HG03521 (cell line): ENCODE results near the gene AKNA.

Source experiments
- ATAC-seq: cut with Tn5 transposase; IDR thresholded peaks from one replicate; pipeline ENCODE4 v1.9.1; 2021; ENCODE audit warnings: mild to moderate bottlenecking, moderate library complexity; ENCODE audit not compliant: unreplicated experiment

AKNA gene

GRCh38 chr9:114288193-114289091 lies 99.3 kb downstream of the AKNA start:
- no peak for ATAC-seq

DNA sequence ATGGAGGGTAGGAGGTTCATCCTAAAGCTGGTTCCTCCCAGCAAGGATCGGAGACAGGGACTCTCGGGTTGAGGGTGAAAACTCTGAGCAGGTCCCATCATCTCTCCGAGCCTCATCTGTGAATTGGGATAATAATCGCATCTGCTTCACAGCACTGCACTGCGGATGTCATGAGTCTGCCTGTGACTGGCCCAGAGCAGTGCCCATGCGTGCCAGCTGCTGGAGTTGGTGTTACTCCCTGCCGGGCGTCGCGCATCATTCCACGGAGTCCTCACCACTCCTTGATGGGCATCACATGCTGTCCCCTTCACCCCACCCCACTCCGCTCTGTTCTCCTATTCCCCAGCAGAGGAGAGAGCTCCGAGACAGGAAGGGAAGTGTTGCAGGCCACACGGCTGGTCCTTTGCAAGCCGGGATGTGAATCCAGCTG lies 100.0 kb downstream of the AKNA start:
- ATAC-seq, result no peak

GRCh38 chr9:114287001-114287762 lies 100.6 kb downstream of the AKNA start:
- no peak for ATAC-seq

DNA sequence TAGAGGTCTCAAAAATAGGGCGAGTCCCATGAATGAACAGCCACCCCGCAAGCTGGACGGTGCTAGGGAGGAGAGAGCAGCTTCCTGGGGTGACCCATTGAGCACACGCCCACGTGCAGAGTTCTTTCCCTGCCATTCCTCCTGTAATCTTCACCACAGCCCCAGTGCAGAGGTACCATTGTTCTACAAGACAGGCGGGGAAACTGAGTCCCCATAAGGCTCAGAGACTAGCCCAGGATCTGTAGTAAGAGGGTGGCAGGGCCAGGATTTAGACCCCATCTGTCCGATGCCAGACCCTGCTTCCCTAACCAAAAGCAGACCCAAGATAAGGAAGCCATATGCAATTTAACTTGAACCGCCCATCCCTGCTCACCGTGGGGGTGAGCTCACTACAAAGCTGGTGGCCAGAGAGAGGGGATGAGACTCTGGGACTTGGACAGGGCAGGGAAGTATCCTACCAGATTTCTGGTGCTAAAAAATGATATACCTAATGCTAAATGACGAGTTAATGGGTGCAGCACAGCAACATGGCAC lies 101.6 kb downstream of the AKNA start:
- no peak for ATAC-seq

- ATAC-seq, result no peak
These were observed 102.5 kb downstream of the AKNA start for GRCh38 chr9:114285166-114285867.

DNA sequence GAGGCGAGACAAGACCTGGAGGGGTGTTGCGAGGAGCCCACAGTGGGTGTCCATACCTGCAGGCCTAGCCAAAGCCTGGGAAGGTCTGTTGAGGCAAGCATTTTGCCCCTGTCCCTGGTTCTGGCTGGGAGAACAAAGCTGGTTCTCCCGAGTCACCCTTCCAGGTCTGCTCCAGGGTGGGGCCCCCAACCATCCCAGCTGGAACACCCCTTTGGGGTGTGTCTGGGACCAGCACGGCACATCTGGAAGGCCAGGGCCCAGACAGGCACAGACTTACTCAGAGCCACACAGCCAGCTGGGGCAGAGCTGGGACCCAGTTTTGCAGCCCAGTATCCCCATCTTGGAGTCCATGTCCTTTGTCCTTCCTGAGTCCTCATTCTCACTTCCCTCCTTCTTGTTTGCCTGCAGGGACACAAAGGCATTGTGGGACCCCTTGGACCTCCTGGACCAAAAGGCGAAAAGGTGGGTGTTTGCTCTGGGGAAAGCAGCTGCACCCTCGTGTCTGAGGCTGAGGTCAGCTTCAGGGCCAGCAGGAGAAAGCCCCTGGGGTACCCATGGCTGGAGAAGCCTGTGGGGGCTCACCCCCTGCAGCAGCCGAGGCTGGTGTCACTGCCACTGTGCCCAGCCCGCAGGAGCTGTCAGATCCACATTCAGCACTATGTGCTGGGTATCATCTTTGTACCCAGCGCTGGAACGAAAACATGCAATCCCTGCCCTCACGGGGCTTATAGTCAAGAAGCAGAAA lies 103.3 kb downstream of the AKNA start:
- ATAC-seq, result no peak
